ENCODE data around the gene CD48. TPM values are rescaled to one million over a fixed set of nuclear protein-coding genes. Genes with fewer than 3 reads are reported as not detected.

CD48 gene
- not detected in 2 replicates for total RNA-seq

GRCh38 chr1:160711602-160712311 lies at the start of gene CD48:
CD48 (minus strand) TSS chr1:160711822; CDS start chr1:160711763, 59 bp downstream.

GRCh38 chr1:160739098-160739511 lies 27.5 kb upstream of the CD48 start, which contains the start of gene SLAMF7:
SLAMF7 (plus strand) TSS chr1:160739247; CDS start chr1:160739302, 55 bp downstream.

GRCh38 chr1:160646711-160647328 lies 64.8 kb downstream of the CD48 start, which contains the start of gene SLAMF1:
SLAMF1 (minus strand) TSS chr1:160647044; CDS start chr1:160646945, 99 bp downstream.

Other genes with a start within 250 kb of the CD48 start
- gene SLAMF6, start 188.6 kb downstream of the CD48 start, total RNA-seq, result not detected in 2 replicates
- gene CD84, start 132.3 kb downstream of the CD48 start, total RNA-seq, result not detected in 2 replicates
- gene SLAMF1, start 64.8 kb downstream of the CD48 start, total RNA-seq, result not detected in 2 replicates
- gene SLAMF7, start 27.4 kb upstream of the CD48 start, total RNA-seq, result not detected in 2 replicates
- not detected in 2 replicates for gene LY9, start 84.4 kb upstream of the CD48 start, total RNA-seq
- gene CD244, start 151.1 kb upstream of the CD48 start, total RNA-seq, result not detected in 2 replicates
- not detected in 2 replicates for gene ITLN1, start 173.4 kb upstream of the CD48 start, total RNA-seq
- not detected in 2 replicates for gene ITLN2, start 243.0 kb upstream of the CD48 start, total RNA-seq